Trophoblast cell (in vitro differentiated cells and primary cell): ENCODE measurements around the gene PPL.
"Not testable (repeated sequence)": the region's sequence is repeated elsewhere in the genome, so short reads cannot be mapped to it uniquely, and the experiment has no call there.

Experiments
- DNase-seq, 2 donors: peaks; one replicate each; pipeline ENCODE4 v3.0.0-alpha.2; 2016
- H2AFZ ChIP-seq: 2 replicates; pipeline ENCODE4 v1.6.1; 2013; ENCODE audit warnings: low read length, moderate library complexity, mild to moderate bottlenecking; ENCODE audit not compliant: insufficient read depth, poor library complexity
- H2AK5ac ChIP-seq: 2 replicates; pipeline ENCODE4 v1.6.1; 2013; ENCODE audit warnings: mild to moderate bottlenecking, low read length
- H2BK120ac ChIP-seq: 2 replicates; pipeline ENCODE4 v1.6.1; 2013; ENCODE audit warnings: low read length, mild to moderate bottlenecking, moderate library complexity; ENCODE audit not compliant: insufficient read depth, poor library complexity
- H2BK12ac ChIP-seq: 2 replicates; pipeline ENCODE4 v1.6.1; 2013; ENCODE audit warnings: mild to moderate bottlenecking, low read length, moderate library complexity
- H2BK5ac ChIP-seq: 2 replicates; pipeline ENCODE4 v1.6.1; 2013; ENCODE audit warnings: low read length, low read depth, moderate library complexity, mild to moderate bottlenecking; ENCODE audit not compliant: poor library complexity
- H3K14ac ChIP-seq: 2 replicates; pipeline ENCODE4 v1.6.1; 2013; ENCODE audit warnings: mild to moderate bottlenecking, low read length
- H3K18ac ChIP-seq: 2 replicates; pipeline ENCODE4 v1.6.1; 2013; ENCODE audit warnings: mild to moderate bottlenecking, low read length
- H3K23ac ChIP-seq: 2 replicates; pipeline ENCODE4 v1.6.1; 2013; ENCODE audit warnings: low read length
- H3K27ac ChIP-seq: 2 replicates; pipeline ENCODE4 v1.5.1; 2013; ENCODE audit warnings: low read depth, mild to moderate bottlenecking, inconsistent platforms, low read length, moderate library complexity
- H3K27me3 ChIP-seq: 2 replicates; pipeline ENCODE4 v1.6.1; 2013; ENCODE audit warnings: inconsistent platforms, mild to moderate bottlenecking, low read length, moderate library complexity; ENCODE audit not compliant: insufficient read depth
- H3K36me3 ChIP-seq, 2 experiments: 1 replicate in 1 of 2; 2 replicates in 1 of 2; pipeline ENCODE4 v1.6.1; 2013; ENCODE audit warnings: low read length in 2 of 2, mild to moderate bottlenecking in 2 of 2, moderate library complexity in 1 of 2; ENCODE audit not compliant: insufficient read depth in 2 of 2, control insufficient read depth in 1 of 2
- H3K4ac ChIP-seq: 2 replicates; pipeline ENCODE4 v1.6.1; 2013; ENCODE audit warnings: low read depth, mild to moderate bottlenecking, low read length, moderate library complexity
- H3K4me1 ChIP-seq, 2 experiments: 1 replicate in 1 of 2; 2 replicates in 1 of 2; pipeline ENCODE4 v1.6.1; 2013; ENCODE audit warnings: low read length in 2 of 2, mild to moderate bottlenecking in 2 of 2, moderate library complexity in 1 of 2; ENCODE audit not compliant: insufficient read depth in 2 of 2, control insufficient read depth in 1 of 2
- H3K4me2 ChIP-seq: 2 replicates; pipeline ENCODE4 v1.6.1; 2013; ENCODE audit warnings: inconsistent platforms, mild to moderate bottlenecking, low read length, moderate library complexity
- H3K4me3 ChIP-seq: 2 replicates; pipeline ENCODE4 v1.5.1; 2013; ENCODE audit warnings: mild to moderate bottlenecking, low read depth, low read length, inconsistent platforms
- H3K79me1 ChIP-seq: one replicate; pipeline ENCODE4 v1.6.1; 2013; ENCODE audit warnings: low read length
- H3K79me2 ChIP-seq: 2 replicates; pipeline ENCODE4 v1.6.1; 2013; ENCODE audit warnings: low read length, mild to moderate bottlenecking; ENCODE audit not compliant: control insufficient read depth, insufficient read depth, poor library complexity
- H3K9ac ChIP-seq: 2 replicates; pipeline ENCODE4 v1.6.1; 2013; ENCODE audit warnings: mild to moderate bottlenecking, low read length
- H3K9me3 ChIP-seq: 2 replicates; pipeline ENCODE4 v1.6.1; 2013; ENCODE audit warnings: low read depth, mild to moderate bottlenecking, control low read depth, inconsistent platforms, low read length; ENCODE audit not compliant: insufficient read depth
- H4K12ac ChIP-seq: 2 replicates; pipeline ENCODE4 v1.6.1; 2013; ENCODE audit warnings: low read depth, mild to moderate bottlenecking, low read length, moderate library complexity
- H4K8ac ChIP-seq: 2 replicates; pipeline ENCODE4 v1.6.1; 2013; ENCODE audit warnings: low read depth, mild to moderate bottlenecking, low read length, moderate library complexity
- H4K91ac ChIP-seq: one replicate; pipeline ENCODE4 v1.6.1; 2013; ENCODE audit warnings: low read depth, mild to moderate bottlenecking, low read length, moderate library complexity
- WGBS: extraction: QIAGEN DNeasy Blood & Tissue Kit; methylation state at CpG from one replicate; pipeline ENCODE4 v1.1.7; 2013; ENCODE audit warnings: missing lambda C conversion rate; ENCODE audit not compliant: insufficient read length, insufficient coverage; ENCODE audit errors: extremely low coverage; 5-methylcytosine and 5-hydroxymethylcytosine counted together

PPL gene

DNA sequence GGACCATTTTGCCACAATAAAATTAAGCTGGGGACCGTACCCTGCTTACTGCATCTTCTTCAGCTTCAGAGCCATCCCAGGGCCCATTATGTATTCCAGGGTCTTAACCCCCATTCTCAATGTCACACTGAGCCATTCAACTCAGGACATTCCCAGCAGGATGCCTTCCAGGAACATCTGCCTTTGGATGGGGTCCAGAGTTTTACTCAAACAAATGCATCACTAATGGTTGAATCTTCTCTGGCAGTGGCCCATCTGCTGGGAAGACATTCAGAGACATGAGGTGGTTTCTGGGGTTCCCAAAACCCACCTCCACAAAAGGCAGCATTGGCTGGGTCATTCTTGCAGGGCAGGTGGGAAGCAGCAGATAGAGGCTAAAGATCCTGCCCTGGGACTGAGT, 17.8 kb upstream of the PPL start:
- Histone ChIP-seq H3K9ac (no peak overlapping the region), H3K9me3 (no peaks in the 10 kb centered on the region), H3K27ac (no peak overlapping the region), H3K18ac (no peak overlapping the region), H2BK5ac (no peak overlapping the region), H3K4me3 (no peak overlapping the region), H2AK5ac (no peak overlapping the region), H4K12ac (no peak overlapping the region), H4K8ac (no peak overlapping the region), H3K14ac (no peak overlapping the region), H2BK12ac (no peak overlapping the region), H4K91ac (no peak overlapping the region), H3K79me1 (no peaks in the 10 kb centered on the region), H2BK120ac (no peak overlapping the region), H3K27me3 (no peaks in the 10 kb centered on the region), H3K79me2 (no peaks in the 10 kb centered on the region), H3K4ac (no peak overlapping the region), H2AFZ (no peak overlapping the region), H3K4me2 (no peak overlapping the region), H3K4me1 (peaks cover 3 to 5% of the 10 kb centered on the region in 2 experiments), H3K36me3 (no peaks in the 10 kb centered on the region), H3K23ac (no peak overlapping the region)
- DNase-seq = no peak
- WGBS = no CpG with 5 or more reads among the region's 1 CpG

DNA sequence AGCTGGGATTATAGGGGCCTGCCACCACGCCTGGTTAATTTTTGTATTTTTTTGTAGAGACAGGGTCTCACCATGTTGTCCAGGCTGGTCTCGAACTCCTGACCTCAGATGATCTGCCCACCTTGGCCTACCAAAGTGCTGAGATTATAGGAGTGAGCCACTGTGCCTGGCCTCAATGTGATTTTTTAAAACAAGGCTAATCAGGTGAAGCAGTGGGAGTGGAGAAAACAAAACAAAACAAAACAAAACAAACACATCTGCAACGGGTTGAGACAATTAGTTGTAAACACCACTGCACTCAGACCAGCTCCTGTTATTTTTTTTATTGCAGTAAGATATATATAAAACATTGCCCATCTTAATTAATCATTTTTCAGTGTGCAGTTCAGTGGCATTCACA, 14.6 kb upstream of the PPL start:
- not testable (repeated sequence) for H3K4me2 ChIP-seq, H3K36me3 ChIP-seq, H4K8ac ChIP-seq, H3K27me3 ChIP-seq, H3K23ac ChIP-seq, DNase-seq, H2BK120ac ChIP-seq, H3K14ac ChIP-seq, H3K4me1 ChIP-seq, H4K91ac ChIP-seq, H2AFZ ChIP-seq, H3K9me3 ChIP-seq, H3K79me2 ChIP-seq, H3K9ac ChIP-seq, H3K18ac ChIP-seq, H2BK5ac ChIP-seq, H4K12ac ChIP-seq, H2AK5ac ChIP-seq, H3K79me1 ChIP-seq, H3K4ac ChIP-seq, H3K4me3 ChIP-seq, H3K27ac ChIP-seq, H2BK12ac ChIP-seq
- no CpG with 5 or more reads among the region's 3 CpGs for WGBS

DNA sequence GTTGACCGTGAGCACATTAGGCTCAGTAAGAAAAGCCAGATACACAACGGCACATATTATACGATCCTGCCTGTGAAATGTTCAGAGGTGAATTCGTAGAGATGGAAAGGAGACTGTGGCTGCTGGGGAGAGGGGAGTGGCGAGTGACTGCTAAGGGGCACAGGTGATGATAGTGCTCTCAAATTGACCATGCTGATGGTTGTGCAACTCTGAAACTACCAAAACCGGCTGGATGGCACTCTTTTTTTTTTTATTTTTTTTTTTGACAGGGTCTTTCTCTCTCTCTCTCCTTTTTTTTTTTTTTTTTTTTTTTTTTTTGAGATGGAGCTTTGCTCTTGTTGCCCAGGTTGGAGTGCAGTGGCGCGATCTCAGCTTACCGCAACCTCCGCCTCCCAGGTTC, 13.0 kb upstream of the PPL start:
- no peak overlapping the region for H3K9ac ChIP-seq
- no peak overlapping the region for H3K4me3 ChIP-seq
- H3K9me3 ChIP-seq = no peaks in the 10 kb centered on the region
- H4K12ac ChIP-seq = no peak overlapping the region
- no peak overlapping the region for H3K14ac ChIP-seq
- H2BK120ac ChIP-seq = no peak overlapping the region
- DNase-seq = no peak
- H4K8ac ChIP-seq = no peak overlapping the region
- H3K36me3 ChIP-seq = no peaks in the 10 kb centered on the region
- no peak overlapping the region for H2BK5ac ChIP-seq
- H3K27ac ChIP-seq = no peak overlapping the region
- H2AFZ ChIP-seq = no peak overlapping the region
- H3K79me2 ChIP-seq = no peaks in the 10 kb centered on the region
- no peak overlapping the region for H3K23ac ChIP-seq
- peaks cover 6 to 10% of the 10 kb centered on the region in 2 experiments for H3K4me1 ChIP-seq
- no peaks in the 10 kb centered on the region for H3K27me3 ChIP-seq
- H3K18ac ChIP-seq = no peak overlapping the region
- no peak overlapping the region for H3K4me2 ChIP-seq
- no peak overlapping the region for H2AK5ac ChIP-seq
- H4K91ac ChIP-seq = no peak overlapping the region
- H3K79me1 ChIP-seq = no peaks in the 10 kb centered on the region
- no peak overlapping the region for H3K4ac ChIP-seq
- no CpG with 5 or more reads among the region's 10 CpGs for WGBS
- H2BK12ac ChIP-seq = no peak overlapping the region

DNA sequence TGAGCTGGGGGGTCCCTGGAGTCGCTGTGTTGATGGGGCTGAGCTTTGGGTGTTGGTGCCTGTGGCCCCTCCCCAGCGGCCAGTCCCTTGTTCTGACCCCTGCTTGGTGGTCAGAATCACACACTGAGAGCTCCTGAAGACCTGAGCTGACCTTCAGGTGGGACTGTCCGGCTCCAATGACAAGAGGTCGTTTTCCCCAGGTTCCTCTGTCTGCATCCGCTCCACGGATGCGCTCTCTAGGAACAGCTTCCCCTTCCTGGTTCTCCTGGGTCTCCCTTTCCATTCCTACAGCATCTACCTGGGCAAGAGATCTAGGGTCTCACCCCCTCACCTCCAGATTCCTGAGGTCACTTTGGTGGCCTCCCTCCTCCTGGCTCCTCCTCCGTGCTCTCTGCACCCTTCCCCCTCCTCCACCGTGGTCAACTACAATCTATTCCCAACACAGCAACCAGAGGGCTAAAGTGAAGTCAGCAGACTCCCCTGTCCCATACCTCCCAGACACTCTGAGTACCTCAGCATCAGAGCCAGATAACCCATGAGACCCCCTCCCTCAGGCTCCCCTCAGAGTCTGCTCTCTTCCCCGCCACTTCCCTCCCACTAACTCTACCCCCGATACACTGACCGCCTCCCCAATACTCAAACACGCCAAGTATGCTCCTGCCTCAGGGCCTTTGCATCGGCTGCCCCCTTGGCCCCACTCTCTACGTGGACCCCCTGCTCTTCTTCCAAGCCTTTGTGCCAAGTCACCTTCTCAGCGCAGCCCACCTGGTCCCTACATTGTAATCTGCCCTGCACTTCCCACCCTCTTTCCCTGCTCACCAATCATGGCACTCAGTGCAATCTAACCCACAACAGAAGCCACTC, 12.2 kb upstream of the PPL start:
- Histone ChIP-seq H3K27me3 (no peaks in the 10 kb centered on the region), H2AFZ (no peak overlapping the region), H3K14ac (no peak overlapping the region), H4K12ac (no peak overlapping the region), H3K36me3 (no peaks in the 10 kb centered on the region), H2BK5ac (no peak overlapping the region), H3K4ac (no peak overlapping the region), H3K4me1 (peaks cover 14 to 18% of the 10 kb centered on the region in 2 experiments), H2AK5ac (no peak overlapping the region), H4K8ac (no peak overlapping the region), H3K27ac (no peak overlapping the region), H3K18ac (no peak overlapping the region), H3K9ac (no peak overlapping the region), H3K9me3 (no peaks in the 10 kb centered on the region), H3K4me2 (no peak overlapping the region), H2BK12ac (no peak overlapping the region), H4K91ac (no peak overlapping the region), H2BK120ac (no peak overlapping the region), H3K23ac (no peak overlapping the region), H3K79me2 (no peaks in the 10 kb centered on the region), H3K4me3 (no peak overlapping the region), H3K79me1 (no peaks in the 10 kb centered on the region)
- WGBS = no CpG with 5 or more reads among the region's 16 CpGs
- no peak for DNase-seq
